ENCODE data around the gene PCSK2. TPM values are rescaled to one million over a fixed set of nuclear protein-coding genes. Genes with fewer than 3 reads are reported as not detected.

The PCSK2 gene
- total RNA-seq, 1 experiment from 2014 or later = not detected

DNA sequence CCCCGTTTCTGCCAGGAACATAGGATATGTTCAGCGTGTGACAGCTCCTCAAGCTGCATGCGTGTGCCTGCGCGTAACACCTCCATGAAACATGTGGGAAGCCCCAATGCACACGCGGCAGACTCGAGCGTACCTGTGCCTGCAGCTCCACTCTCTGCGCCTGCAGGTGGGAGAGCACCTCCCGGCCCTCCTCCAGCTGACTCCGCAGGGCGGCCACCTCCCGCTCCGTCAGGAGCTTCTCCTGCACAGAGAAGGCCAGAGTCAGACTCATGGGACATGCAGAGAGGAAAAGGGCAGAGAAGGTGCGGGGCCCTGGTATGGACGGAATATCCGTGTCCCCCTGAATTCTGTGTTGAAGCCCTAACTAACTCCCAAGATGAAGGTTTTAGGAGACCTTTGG, 281.9 kb downstream of the PCSK2 start:
- Mint-ChIP-seq H3K4me3 (ENCODE audit: unreplicated experiment) (no peak overlapping the region), H3K36me3 (ENCODE audit: insufficient read depth, unreplicated experiment) (no peaks in the 10 kb centered on the region), H3K27ac (ENCODE audit: unreplicated experiment) (no peak overlapping the region), H3K27me3 (ENCODE audit: insufficient read depth, unreplicated experiment) (no peaks in the 10 kb centered on the region), H3K4me1 (ENCODE audit: low read depth, unreplicated experiment) (peaks cover 24% of the 10 kb centered on the region), H3K9me3 (ENCODE audit: unreplicated experiment) (no peaks in the 10 kb centered on the region)
- Histone ChIP-seq H3K4me1 (peaks cover 12% of the 10 kb centered on the region; the same call in 1 of the 2 replicates), H3K27me3 (replicated peaks; ENCODE audit: control insufficient read depth, insufficient read depth, low read length) (no peaks in the 10 kb centered on the region), H3K36me3 (ENCODE audit: control insufficient read depth, insufficient read depth, low read length) (no peaks in the 10 kb centered on the region), H3K4me3 (ENCODE audit: low read depth, low read length) (no peak overlapping the region), H3K9me3 (no peaks in the 10 kb centered on the region)
- no peak for DNase-seq
- intact Hi-C loops (cut with micrococcal nuclease; ENCODE audit: unreplicated experiment) = loop anchor here (5.0 to 10.0 kb wide), 2 partner anchors 386 to 764 kb away; no protein-coding TSS in a partner anchor
- POLR2A ChIA-PET = no interaction called here
- CTCF ChIA-PET = interaction anchor here (0.6 to 1.2 kb wide), 2 partner anchors 141 to 422 kb away, joined by 4 to 6 read pairs; no protein-coding TSS in a partner anchor
- TF ChIP-seq, protein P1, sequence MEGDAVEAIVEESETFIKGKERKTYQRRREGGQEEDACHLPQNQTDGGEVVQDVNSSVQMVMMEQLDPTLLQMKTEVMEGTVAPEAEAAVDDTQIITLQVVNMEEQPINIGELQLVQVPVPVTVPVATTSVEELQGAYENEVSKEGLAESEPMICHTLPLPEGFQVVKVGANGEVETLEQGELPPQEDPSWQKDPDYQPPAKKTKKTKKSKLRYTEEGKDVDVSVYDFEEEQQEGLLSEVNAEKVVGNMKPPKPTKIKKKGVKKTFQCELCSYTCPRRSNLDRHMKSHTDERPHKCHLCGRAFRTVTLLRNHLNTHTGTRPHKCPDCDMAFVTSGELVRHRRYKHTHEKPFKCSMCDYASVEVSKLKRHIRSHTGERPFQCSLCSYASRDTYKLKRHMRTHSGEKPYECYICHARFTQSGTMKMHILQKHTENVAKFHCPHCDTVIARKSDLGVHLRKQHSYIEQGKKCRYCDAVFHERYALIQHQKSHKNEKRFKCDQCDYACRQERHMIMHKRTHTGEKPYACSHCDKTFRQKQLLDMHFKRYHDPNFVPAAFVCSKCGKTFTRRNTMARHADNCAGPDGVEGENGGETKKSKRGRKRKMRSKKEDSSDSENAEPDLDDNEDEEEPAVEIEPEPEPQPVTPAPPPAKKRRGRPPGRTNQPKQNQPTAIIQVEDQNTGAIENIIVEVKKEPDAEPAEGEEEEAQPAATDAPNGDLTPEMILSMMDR (IDR thresholded peaks at IDR 0.05; ENCODE audit: insufficient read depth in 1 of 2, low read depth in 1 of 2, low read length in 1 of 2, severe bottlenecking in 1 of 2, unreplicated experiment in 1 of 2) = no peak
- BruUV-seq (replicated peaks) = no TSS peak

DNA sequence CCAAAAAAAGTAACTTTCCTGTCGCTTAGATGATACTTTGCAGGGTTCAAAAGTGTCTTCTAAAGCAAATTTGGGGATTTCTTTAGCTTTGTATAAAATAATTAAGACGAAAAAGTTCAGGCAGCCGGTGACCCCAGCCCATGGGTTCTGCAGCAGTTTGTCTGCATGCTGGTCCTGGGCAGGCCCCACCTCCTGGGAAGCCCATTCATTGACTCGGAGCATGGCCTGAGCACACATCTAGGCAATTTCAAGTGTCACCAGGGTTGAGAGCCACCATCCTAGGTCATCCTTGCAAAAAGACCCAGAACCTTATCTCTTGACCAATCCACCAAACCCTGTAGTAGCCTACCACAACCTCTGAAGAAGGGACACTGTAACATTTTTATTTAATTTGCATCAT, 283.7 kb downstream of the PCSK2 start:
- H3K27ac Mint-ChIP-seq (ENCODE audit: unreplicated experiment) = no peak overlapping the region
- CTCF ChIA-PET = no interaction called here
- no peaks in the 10 kb centered on the region for H3K9me3 Mint-ChIP-seq (ENCODE audit: unreplicated experiment)
- no peaks in the 10 kb centered on the region for H3K36me3 Mint-ChIP-seq (ENCODE audit: insufficient read depth, unreplicated experiment)
- no peak for DNase-seq
- H3K27me3 Mint-ChIP-seq (ENCODE audit: insufficient read depth, unreplicated experiment) = no peaks in the 10 kb centered on the region
- peaks cover 16% of the 10 kb centered on the region for H3K4me1 Mint-ChIP-seq (ENCODE audit: low read depth, unreplicated experiment)
- no TSS peak for BruUV-seq (replicated peaks)
- intact Hi-C loops (cut with micrococcal nuclease; ENCODE audit: unreplicated experiment) = no loop called here
- peaks cover 16% of the 10 kb centered on the region for H3K4me1 ChIP-seq
- POLR2A ChIA-PET = no interaction called here
- TF ChIP-seq, protein P1 (IDR thresholded peaks at IDR 0.05; ENCODE audit: insufficient read depth in 1 of 2, low read depth in 1 of 2, low read length in 1 of 2, severe bottlenecking in 1 of 2, unreplicated experiment in 1 of 2) = no peak
- no peaks in the 10 kb centered on the region for H3K27me3 ChIP-seq (replicated peaks; ENCODE audit: control insufficient read depth, insufficient read depth, low read length)
- no peak overlapping the region for H3K4me3 ChIP-seq (ENCODE audit: low read depth, low read length)
- H3K4me3 Mint-ChIP-seq (ENCODE audit: unreplicated experiment) = no peak overlapping the region
- H3K9me3 ChIP-seq = no peaks in the 10 kb centered on the region
- H3K36me3 ChIP-seq (ENCODE audit: control insufficient read depth, insufficient read depth, low read length) = no peaks in the 10 kb centered on the region

DNA sequence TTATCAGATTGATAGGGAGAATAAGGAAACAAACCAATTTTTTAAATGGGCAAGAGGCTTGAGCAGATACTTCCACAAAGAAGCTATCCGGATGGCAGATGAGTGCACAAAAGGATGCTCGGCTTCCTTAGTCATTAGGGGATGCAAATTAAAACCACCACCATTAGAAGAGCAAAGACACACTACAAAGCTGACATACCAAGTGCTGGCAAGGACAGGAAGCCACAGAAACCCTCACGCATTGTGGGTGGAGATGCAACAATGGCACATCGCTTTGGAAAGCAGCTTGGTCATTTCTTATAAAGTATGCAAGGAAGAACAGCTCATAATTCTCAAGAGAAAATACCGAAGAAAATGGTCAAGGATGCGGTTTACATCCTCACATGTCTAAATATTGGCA, 284.6 kb downstream of the PCSK2 start:
- H3K4me3 Mint-ChIP-seq (ENCODE audit: unreplicated experiment) = no peak overlapping the region
- H3K9me3 Mint-ChIP-seq (ENCODE audit: unreplicated experiment) = no peaks in the 10 kb centered on the region
- H3K36me3 ChIP-seq (ENCODE audit: control insufficient read depth, insufficient read depth, low read length) = no peaks in the 10 kb centered on the region
- CTCF ChIA-PET = no interaction called here
- no peaks in the 10 kb centered on the region for H3K36me3 Mint-ChIP-seq (ENCODE audit: insufficient read depth, unreplicated experiment)
- no peak overlapping the region for H3K27ac Mint-ChIP-seq (ENCODE audit: unreplicated experiment)
- no peak for DNase-seq
- POLR2A ChIA-PET = no interaction called here
- peaks cover 19% of the 10 kb centered on the region for H3K4me1 ChIP-seq
- TF ChIP-seq, protein P1 (IDR thresholded peaks at IDR 0.05; ENCODE audit: insufficient read depth in 1 of 2, low read depth in 1 of 2, low read length in 1 of 2, severe bottlenecking in 1 of 2, unreplicated experiment in 1 of 2) = no peak
- no peaks in the 10 kb centered on the region for H3K27me3 Mint-ChIP-seq (ENCODE audit: insufficient read depth, unreplicated experiment)
- H3K4me3 ChIP-seq (ENCODE audit: low read depth, low read length) = no peak overlapping the region
- H3K27me3 ChIP-seq (replicated peaks; ENCODE audit: control insufficient read depth, insufficient read depth, low read length) = no peaks in the 10 kb centered on the region
- no TSS peak for BruUV-seq (replicated peaks)
- peaks cover 15% of the 10 kb centered on the region for H3K4me1 Mint-ChIP-seq (ENCODE audit: low read depth, unreplicated experiment)
- intact Hi-C loops (cut with micrococcal nuclease; ENCODE audit: unreplicated experiment) = no loop called here
- no peaks in the 10 kb centered on the region for H3K9me3 ChIP-seq
